ENCODE data around the gene UGT1A10. TPM values are rescaled to one million over a fixed set of nuclear protein-coding genes. Genes with fewer than 3 reads are reported as not detected.

Gene UGT1A10
- total RNA-seq, 5 donors from 2014 or later (not counting 1 experiment from before 2014, with no cell fraction given) = not detected

DNA sequence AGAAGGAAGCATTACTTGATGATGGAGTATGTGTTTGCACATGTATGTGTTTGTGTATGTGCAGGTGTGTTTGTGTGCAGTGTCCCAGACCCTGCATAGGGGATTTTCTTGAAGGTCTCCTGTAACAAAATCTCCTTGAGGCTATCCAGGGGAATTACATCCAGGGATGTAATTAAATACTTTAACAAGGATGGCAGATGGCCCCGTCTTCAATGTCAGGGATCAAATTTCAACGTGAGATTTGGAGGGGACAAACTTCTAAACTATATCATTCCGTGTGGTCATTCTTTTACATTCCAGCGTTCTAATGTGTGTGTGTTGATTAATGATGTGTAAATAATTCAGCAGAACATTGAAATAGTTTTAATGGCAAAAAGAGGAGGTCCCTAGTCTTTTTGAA, 38.7 kb downstream of the UGT1A10 start:
- no peaks in the 10 kb centered on the region for H3K36me3 Mint-ChIP-seq
- H3K27ac Mint-ChIP-seq = no peak overlapping the region
- H3K4me3 Mint-ChIP-seq = no peak overlapping the region
- CTCF ChIA-PET = no interaction called here
- Histone ChIP-seq H3K36me3 (ENCODE audit: control insufficient read depth in 2 of 2, extremely low read depth in 1 of 2, insufficient read depth in 1 of 2, low read length in 1 of 2) (no peaks in the 10 kb centered on the region), H3K27ac (ENCODE audit: low read length) (no peak overlapping the region), H3K4me1 (ENCODE audit: control insufficient read depth in 1 of 2, extremely low read depth in 1 of 2, insufficient read depth in 2 of 2, low read length in 2 of 2) (no peaks in the 10 kb centered on the region), H3K27me3 (replicated peaks in 1 of 2; ENCODE audit: control insufficient read depth in 2 of 2, extremely low read depth in 1 of 2, insufficient read depth in 2 of 2, low read length in 1 of 2) (no peaks in the 10 kb centered on the region), H3K4me3 (ENCODE audit: control insufficient read depth in 1 of 2, extremely low read depth in 1 of 2, low read length in 1 of 2) (no peak overlapping the region), H3K9me3 (no peaks in the 10 kb centered on the region)
- H3K4me1 Mint-ChIP-seq = no peaks in the 10 kb centered on the region
- DNase-seq (no peak), ATAC-seq (replicated peaks in 1 of 4) (no peak)
- no CpG with 5 or more reads among the region's 4 CpGs for WGBS (ENCODE audit: insufficient coverage)
- H3K27me3 Mint-ChIP-seq = peaks cover 34 to 43% of the 10 kb centered on the region in 2 donors
- H3K9me3 Mint-ChIP-seq = no peaks in the 10 kb centered on the region
- POLR2A ChIA-PET = no interaction called here

DNA sequence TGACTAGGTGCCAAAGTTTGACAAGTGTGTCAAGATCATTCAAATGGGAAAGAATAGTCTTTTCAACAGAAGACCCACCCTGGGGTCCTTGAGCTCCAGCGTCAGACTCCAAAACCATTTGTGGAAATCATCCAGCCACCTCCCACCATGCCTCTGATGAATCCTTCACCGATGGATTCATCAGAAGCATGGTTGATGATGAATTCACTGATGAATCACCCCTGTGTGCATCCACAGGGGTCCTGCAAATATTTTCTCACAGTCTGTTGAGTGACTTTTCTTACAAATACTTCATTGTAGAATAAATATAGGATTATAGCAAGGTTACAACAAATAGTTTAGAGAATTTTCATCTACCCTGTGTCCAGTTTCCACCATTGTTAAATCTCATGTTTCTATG, 39.8 kb downstream of the UGT1A10 start:
- ChIA-PET POLR2A (no interaction called here), CTCF (no interaction called here)
- Histone ChIP-seq H3K36me3 (ENCODE audit: control insufficient read depth in 2 of 2, extremely low read depth in 1 of 2, insufficient read depth in 1 of 2, low read length in 1 of 2) (no peaks in the 10 kb centered on the region), H3K9me3 (no peaks in the 10 kb centered on the region), H3K27me3 (replicated peaks in 1 of 2; ENCODE audit: control insufficient read depth in 2 of 2, extremely low read depth in 1 of 2, insufficient read depth in 2 of 2, low read length in 1 of 2) (no peaks in the 10 kb centered on the region), H3K4me1 (ENCODE audit: control insufficient read depth in 1 of 2, extremely low read depth in 1 of 2, insufficient read depth in 2 of 2, low read length in 2 of 2) (no peaks in the 10 kb centered on the region), H3K27ac (ENCODE audit: low read length) (no peak overlapping the region), H3K4me3 (ENCODE audit: control insufficient read depth in 1 of 2, extremely low read depth in 1 of 2, low read length in 1 of 2) (no peak overlapping the region)
- WGBS (ENCODE audit: insufficient coverage) = no CpG with 5 or more reads among the region's 2 CpGs
- Mint-ChIP-seq H3K4me3 (no peak overlapping the region), H3K9me3 (no peaks in the 10 kb centered on the region), H3K4me1 (no peaks in the 10 kb centered on the region), H3K27ac (no peak overlapping the region), H3K36me3 (no peaks in the 10 kb centered on the region), H3K27me3 (peaks cover 26 to 36% of the 10 kb centered on the region in 2 donors)
- ATAC-seq (replicated peaks in 1 of 4) (no peak), DNase-seq (no peak)

DNA sequence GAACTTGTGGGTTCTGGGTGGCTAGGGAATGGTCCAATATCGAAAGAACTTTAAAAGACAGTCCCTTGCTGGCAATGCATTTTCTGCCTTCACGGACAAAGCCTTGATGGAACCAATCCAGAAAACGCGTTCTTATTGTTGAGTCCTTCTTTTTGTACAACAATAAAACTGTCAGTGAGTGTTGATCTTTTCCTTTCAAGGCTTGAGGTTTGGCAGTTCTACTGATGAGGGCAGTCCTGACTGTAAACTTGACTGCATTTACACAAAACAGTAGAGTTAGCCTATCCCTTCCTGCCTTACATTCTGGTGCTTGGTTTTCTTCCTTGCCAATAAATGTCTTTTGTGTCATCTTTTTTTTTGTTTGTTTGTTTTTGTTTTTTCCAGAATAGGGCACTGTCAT, 42.9 kb downstream of the UGT1A10 start:
- H3K27ac ChIP-seq (ENCODE audit: low read length) = no peak overlapping the region
- H3K27me3 ChIP-seq (replicated peaks in 1 of 2; ENCODE audit: control insufficient read depth in 2 of 2, extremely low read depth in 1 of 2, insufficient read depth in 2 of 2, low read length in 1 of 2) = peaks cover 0 to 2% of the 10 kb centered on the region in 2 experiments
- ChIA-PET POLR2A (no interaction called here), CTCF (no interaction called here)
- DNase-seq = no peak
- H3K27ac Mint-ChIP-seq = no peak overlapping the region
- H3K36me3 ChIP-seq (ENCODE audit: control insufficient read depth in 2 of 2, extremely low read depth in 1 of 2, insufficient read depth in 1 of 2, low read length in 1 of 2) = no peaks in the 10 kb centered on the region
- no peak for ATAC-seq (replicated peaks in 1 of 4)
- no peaks in the 10 kb centered on the region for H3K4me1 Mint-ChIP-seq
- no peaks in the 10 kb centered on the region for H3K9me3 ChIP-seq
- no peaks in the 10 kb centered on the region for H3K9me3 Mint-ChIP-seq
- H3K4me3 Mint-ChIP-seq = no peak overlapping the region
- H3K4me3 ChIP-seq (ENCODE audit: control insufficient read depth in 1 of 2, extremely low read depth in 1 of 2, low read length in 1 of 2) = no peak overlapping the region
- no peaks in the 10 kb centered on the region for H3K4me1 ChIP-seq (ENCODE audit: control insufficient read depth in 1 of 2, extremely low read depth in 1 of 2, insufficient read depth in 2 of 2, low read length in 2 of 2)
- H3K36me3 Mint-ChIP-seq = no peaks in the 10 kb centered on the region
- 88% methylated on average over 4 of the region's 4 CpGs for WGBS (ENCODE audit: insufficient coverage)
- H3K27me3 Mint-ChIP-seq = peaks cover 15 to 30% of the 10 kb centered on the region in 2 donors

DNA sequence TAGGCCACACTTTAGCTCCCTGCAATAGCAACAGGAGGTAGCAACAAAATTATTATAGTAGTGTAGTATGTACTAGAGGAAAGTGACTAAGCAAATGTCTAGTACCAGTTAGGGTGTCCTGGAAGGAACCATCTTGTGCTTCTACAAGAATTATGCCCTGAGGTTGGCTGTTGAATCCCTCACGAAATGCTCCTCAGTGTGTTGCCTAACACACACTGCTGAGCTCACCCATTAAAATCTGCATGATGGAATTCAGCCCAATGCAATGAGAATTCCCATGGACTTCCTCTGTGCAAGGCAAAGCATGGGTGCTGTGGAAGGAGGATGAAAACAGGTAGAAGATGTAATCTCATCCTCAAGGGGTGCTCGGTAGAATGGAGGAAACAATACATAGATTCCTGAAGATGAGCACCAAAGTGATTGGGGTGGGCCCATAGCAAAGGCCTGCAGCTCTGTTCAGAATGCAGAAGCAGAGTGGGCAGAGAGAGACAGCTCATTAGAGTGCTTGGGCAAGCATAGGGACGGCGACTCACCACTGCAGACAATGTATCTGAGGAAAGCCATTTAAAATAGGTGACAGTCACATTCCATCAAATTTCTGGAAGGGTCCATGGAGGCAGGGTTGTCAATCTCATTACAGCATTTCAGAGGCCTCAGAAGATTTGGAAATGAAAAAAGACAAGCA, 44.3 kb downstream of the UGT1A10 start:
- Mint-ChIP-seq H3K27me3 (peaks cover 15 to 26% of the 10 kb centered on the region in 2 donors), H3K9me3 (no peaks in the 10 kb centered on the region), H3K4me3 (no peak overlapping the region), H3K4me1 (no peaks in the 10 kb centered on the region), H3K36me3 (no peaks in the 10 kb centered on the region), H3K27ac (no peak overlapping the region)
- H3K4me1 ChIP-seq (ENCODE audit: control insufficient read depth in 1 of 2, extremely low read depth in 1 of 2, insufficient read depth in 2 of 2, low read length in 2 of 2) = no peaks in the 10 kb centered on the region
- H3K27me3 ChIP-seq (replicated peaks in 1 of 2; ENCODE audit: control insufficient read depth in 2 of 2, extremely low read depth in 1 of 2, insufficient read depth in 2 of 2, low read length in 1 of 2) = peaks cover 0 to 2% of the 10 kb centered on the region in 2 experiments
- ATAC-seq (replicated peaks in 1 of 4) = no peak
- ChIA-PET CTCF (no interaction called here), POLR2A (no interaction called here)
- no peaks in the 10 kb centered on the region for H3K9me3 ChIP-seq
- H3K36me3 ChIP-seq (ENCODE audit: control insufficient read depth in 2 of 2, extremely low read depth in 1 of 2, insufficient read depth in 1 of 2, low read length in 1 of 2) = no peaks in the 10 kb centered on the region
- no peak overlapping the region for H3K27ac ChIP-seq (ENCODE audit: low read length)
- DNase-seq = no peak
- 93% methylated on average over 4 of the region's 4 CpGs for WGBS (ENCODE audit: insufficient coverage)
- no peak overlapping the region for H3K4me3 ChIP-seq (ENCODE audit: control insufficient read depth in 1 of 2, extremely low read depth in 1 of 2, low read length in 1 of 2)

DNA sequence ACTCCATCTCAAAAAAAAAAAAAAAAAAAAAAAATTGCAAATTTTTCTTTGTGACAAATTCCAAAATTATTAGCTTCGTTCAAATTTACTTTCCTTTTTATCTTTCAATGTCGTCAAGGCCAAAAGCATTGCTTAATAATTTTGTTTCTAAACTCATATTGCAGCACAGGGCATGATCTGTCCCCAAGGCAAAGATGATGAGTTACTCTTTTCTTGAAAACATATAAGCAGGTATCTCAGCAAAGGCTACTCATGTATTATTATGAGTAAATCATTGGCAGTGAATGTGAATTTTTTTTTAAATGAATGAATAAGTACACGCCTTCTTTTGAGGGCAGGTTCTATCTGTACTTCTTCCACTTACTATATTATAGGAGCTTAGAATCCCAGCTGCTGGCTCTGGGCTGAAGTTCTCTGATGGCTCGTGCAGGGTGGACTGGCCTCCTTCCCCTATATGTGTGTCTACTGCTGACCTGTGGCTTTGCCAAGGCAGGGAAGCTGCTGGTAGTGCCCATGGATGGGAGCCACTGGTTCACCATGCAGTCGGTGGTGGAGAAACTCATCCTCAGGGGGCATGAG, 45.4 kb downstream of the UGT1A10 start, which contains the start of gene UGT1A7:
Gene UGT1A7, plus strand, starts transcription at position 381 of the 579 bp plus-strand sequence. Its CDS starts 37 bp downstream, at position 418.
- no CpG with 5 or more reads among the region's 5 CpGs for WGBS (ENCODE audit: insufficient coverage)
- no peaks in the 10 kb centered on the region for H3K36me3 Mint-ChIP-seq
- no peak within 1 kb of the TSS for H3K4me3 Mint-ChIP-seq
- Histone ChIP-seq H3K36me3 (ENCODE audit: control insufficient read depth in 2 of 2, extremely low read depth in 1 of 2, insufficient read depth in 1 of 2, low read length in 1 of 2) (no peaks in the 10 kb centered on the region), H3K4me1 (ENCODE audit: control insufficient read depth in 1 of 2, extremely low read depth in 1 of 2, insufficient read depth in 2 of 2, low read length in 2 of 2) (no peaks in the 10 kb centered on the region), H3K27me3 (replicated peaks in 1 of 2; ENCODE audit: control insufficient read depth in 2 of 2, extremely low read depth in 1 of 2, insufficient read depth in 2 of 2, low read length in 1 of 2) (peaks cover 0 to 2% of the 10 kb centered on the region in 2 experiments), H3K27ac (ENCODE audit: low read length) (no peak within 1 kb of the TSS), H3K9me3 (no peaks in the 10 kb centered on the region), H3K4me3 (ENCODE audit: control insufficient read depth in 1 of 2, extremely low read depth in 1 of 2, low read length in 1 of 2) (no peak within 1 kb of the TSS)
- POLR2A ChIA-PET = interaction anchor here in 1 of 2 donors (0.6 kb wide), 1 partner anchor 456 kb away, joined by 4 read pairs; no protein-coding TSS in a partner anchor
- H3K27me3 Mint-ChIP-seq = peaks cover 12 to 24% of the 10 kb centered on the region in 2 donors
- ATAC-seq (replicated peaks in 1 of 4) = no peak
- H3K27ac Mint-ChIP-seq = no peak within 1 kb of the TSS
- CTCF ChIA-PET = interaction anchor here in 1 of 2 donors (0.6 kb wide), 1 partner anchor 33 kb away, joined by 5 read pairs; no protein-coding TSS in a partner anchor
- no peaks in the 10 kb centered on the region for H3K9me3 Mint-ChIP-seq
- no peak for DNase-seq
- no peaks in the 10 kb centered on the region for H3K4me1 Mint-ChIP-seq

DNA sequence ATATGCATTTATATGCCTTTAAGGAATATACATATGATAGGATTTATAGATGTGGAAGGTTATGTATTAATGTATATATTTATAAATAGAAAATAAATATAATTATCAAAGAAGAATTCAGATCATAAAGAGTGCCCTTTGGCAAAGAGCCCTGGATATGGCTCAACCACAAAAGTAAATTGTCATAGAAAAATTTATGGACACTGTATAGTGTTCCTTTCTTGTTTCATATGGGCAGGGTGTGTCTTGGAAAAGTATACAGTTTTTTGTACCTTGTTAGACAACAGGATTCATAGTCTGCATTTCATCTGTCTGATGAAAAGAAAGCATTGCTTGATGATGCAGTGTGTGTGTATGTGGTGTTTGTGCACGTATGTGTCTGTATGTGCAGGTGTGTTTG, 48.4 kb downstream of the UGT1A10 start:
- POLR2A ChIA-PET = no interaction called here

More for the DNA sequence above, 48.4 kb downstream of the UGT1A10 start:
- Histone ChIP-seq H3K4me1 (ENCODE audit: control insufficient read depth in 1 of 2, extremely low read depth in 1 of 2, insufficient read depth in 2 of 2, low read length in 2 of 2) (no peaks in the 10 kb centered on the region), H3K27me3 (replicated peaks in 1 of 2; ENCODE audit: control insufficient read depth in 2 of 2, extremely low read depth in 1 of 2, insufficient read depth in 2 of 2, low read length in 1 of 2) (peaks cover 0 to 2% of the 10 kb centered on the region in 2 experiments), H3K36me3 (ENCODE audit: control insufficient read depth in 2 of 2, extremely low read depth in 1 of 2, insufficient read depth in 1 of 2, low read length in 1 of 2) (no peaks in the 10 kb centered on the region), H3K27ac (ENCODE audit: low read length) (no peak overlapping the region), H3K9me3 (no peaks in the 10 kb centered on the region), H3K4me3 (ENCODE audit: control insufficient read depth in 1 of 2, extremely low read depth in 1 of 2, low read length in 1 of 2) (no peak overlapping the region)
- Mint-ChIP-seq H3K36me3 (no peaks in the 10 kb centered on the region), H3K4me3 (no peak overlapping the region), H3K4me1 (no peaks in the 10 kb centered on the region), H3K27me3 (peaks cover 3 to 13% of the 10 kb centered on the region in 2 donors), H3K27ac (no peak overlapping the region), H3K9me3 (no peaks in the 10 kb centered on the region)
- no peak for DNase-seq
- no CpG with 5 or more reads among the region's 1 CpG for WGBS (ENCODE audit: insufficient coverage)
- ATAC-seq (replicated peaks in 1 of 4) = no peak
- CTCF ChIA-PET = no interaction called here

Data from T-cell (primary cell).